ENCODE measurements around the gene MCRIP2.

MCRIP2 gene

DNA sequence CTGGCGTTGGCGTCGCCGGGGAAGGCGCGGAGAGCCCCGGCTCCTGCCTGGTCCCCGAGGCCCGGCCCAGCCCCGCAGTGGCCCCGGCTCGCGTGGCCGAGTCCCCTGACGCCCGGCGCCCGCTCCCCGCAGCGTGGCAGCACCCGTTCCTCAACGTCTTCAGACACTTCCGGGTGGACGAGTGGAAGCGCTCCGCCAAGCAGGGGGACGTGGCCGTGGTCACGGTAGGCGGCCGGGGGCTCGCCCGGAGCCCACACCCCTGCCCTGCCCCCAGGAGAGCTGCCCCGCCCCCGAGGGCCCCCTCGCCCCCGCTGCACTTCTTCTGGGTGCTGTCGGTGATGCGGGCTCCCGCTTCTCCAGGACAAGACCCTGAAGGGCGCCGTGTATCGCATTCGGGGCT is 8.0 kb downstream of the MCRIP2 start:
- no peak for DNase-seq

- no peak for DNase-seq
Observed at GRCh38 chr16:651844-652243, 10.2 kb downstream of the MCRIP2 start.

DNA sequence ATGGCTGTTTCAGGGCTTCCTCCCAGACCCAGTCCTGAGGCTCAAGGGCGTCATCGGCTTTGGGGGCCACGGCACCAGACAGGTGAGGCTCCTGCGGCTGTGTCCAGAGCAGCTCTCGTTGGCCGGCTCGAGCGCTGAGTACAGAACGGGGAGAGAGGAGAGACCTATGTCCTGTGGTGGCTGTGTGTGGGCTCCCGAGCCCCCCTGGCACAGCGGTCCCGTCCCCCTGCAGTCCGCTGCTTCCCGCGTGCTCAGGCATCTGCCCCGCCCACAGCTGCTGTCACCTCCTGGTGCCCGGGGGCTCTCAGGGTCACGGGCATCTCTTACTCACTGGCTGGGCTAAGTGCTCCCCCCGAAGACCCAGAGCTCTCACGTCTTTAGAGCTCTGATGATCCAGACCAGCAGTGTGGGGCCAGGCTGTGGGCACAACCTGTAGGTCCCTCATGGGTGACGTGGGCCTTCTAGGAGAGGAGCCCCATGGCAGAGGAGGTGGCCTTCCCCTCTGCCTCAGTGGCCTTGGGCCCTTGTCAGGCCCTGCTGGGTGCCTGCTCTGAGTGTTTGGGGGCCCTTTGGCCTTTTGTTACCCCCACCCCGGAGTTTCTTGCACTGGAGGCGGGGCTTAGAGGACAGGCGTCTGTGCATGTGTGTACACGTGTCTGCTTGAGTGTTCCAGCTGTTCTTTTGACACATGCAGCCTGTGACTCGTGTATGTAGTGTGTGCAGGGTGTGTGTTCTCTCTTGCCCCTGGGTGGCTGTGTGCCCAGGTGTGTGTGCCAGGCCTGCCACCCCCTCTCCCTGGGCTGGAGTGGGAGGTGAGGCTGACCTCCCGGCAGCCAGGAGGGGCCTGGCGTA is 11.1 kb downstream of the MCRIP2 start:
- DNase-seq, result no peak

- DNase-seq, result no peak
Observed at GRCh38 chr16:654034-654433, 12.4 kb downstream of the MCRIP2 start.

DNA sequence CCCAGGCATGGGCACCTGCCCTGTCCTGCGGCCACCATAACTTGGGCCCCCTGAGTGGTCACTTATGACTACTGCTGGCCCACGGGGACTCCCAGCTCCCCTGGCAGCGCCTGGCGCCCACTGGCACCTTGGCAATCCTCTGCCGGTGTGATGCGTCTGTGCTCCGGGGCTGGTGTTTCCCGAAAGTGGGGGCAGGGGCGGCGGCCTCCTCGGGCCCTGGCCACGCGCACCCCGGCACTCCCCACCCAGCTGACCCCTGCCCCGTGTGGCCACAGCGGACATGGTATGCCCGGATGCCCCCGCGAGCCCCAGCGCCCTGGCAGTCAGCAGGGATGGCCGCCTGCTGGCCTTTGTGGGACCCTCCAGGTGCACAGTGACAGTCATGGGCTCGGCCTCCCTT is 15.9 kb downstream of the MCRIP2 start:
- no peak for DNase-seq

- DNase-seq, result no peak
Observed at GRCh38 chr16:658679-659571, 17.3 kb downstream of the MCRIP2 start.

- DNase-seq, result no peak
Observed at GRCh38 chr16:659618-660017, 18.0 kb downstream of the MCRIP2 start.

DNA sequence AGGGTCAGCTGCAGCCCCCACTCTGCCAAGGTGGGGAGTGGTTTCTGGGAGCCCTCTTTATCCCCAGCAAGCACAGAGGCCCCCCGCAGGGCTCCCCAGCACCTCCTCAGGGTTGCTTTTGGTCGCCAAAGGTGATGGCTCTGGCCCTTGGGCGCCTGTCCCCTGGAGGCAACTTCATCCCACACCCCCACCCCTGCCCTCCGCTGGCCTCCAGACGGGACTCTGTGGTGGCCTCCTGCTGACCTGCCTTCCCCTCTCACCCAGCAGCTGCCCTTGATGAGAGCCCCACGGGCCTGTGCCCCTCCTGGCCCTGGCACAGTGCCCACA is 18.5 kb downstream of the MCRIP2 start:
- no peak for DNase-seq

- DNase-seq, result peak; percentile 87
Observed at GRCh38 chr16:660459-661183, 19.0 kb downstream of the MCRIP2 start.

DNA sequence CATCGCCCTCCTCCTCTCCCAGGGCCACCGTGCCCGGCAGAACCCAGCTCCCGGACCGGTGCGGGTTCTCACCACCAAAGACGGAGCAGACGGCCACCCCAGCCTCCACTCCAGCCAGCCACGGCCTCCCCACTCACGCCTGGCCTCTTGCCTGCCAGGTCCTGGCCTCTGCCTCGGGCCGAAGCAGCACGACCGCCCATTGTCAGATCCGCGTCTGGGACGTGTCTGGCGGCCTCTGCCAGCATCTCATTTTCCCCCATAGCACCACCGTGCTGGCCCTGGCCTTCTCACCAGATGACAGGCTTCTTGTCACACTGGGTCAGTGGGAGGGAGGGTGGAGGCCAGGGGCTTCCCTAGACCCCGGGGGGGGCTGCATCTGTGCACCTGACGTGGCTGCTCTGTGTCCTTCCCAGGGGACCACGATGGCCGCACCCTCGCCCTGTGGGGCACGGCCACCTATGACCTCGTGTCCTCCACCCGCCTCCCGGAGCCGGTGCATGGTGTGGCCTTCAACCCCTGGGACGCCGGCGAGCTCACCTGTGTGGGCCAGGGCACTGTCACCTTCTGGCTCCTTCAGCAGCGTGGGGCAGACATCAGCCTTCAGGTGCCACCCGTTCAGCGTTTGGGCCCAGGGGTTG is 19.7 kb downstream of the MCRIP2 start:
- DNase-seq, result no peak

DNA sequence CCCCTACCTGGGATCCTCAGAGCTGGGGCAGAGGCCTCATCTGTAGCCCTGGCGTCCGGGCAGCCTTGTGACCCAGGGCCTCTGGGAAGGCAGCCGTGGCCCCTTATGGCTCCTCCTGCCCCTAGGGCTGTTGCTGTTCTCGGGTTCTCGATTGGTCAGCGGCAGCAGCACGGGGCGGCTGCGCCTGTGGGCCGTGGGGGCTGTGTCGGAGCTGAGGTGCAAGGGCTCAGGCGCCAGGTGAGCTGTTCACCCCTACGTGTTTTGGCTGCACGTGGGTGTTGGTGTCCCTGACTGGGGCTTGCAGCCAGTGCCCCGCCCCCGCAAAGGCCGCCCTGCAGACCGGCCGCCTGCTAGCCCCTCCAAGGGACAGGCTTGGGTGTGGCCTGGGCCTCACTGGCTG is 20.5 kb downstream of the MCRIP2 start:
- no peak for DNase-seq

GRCh38 chr16:662597-662996 is 21.0 kb downstream of the MCRIP2 start:
- DNase-seq, result no peak

GRCh38 chr16:666572-666971 is 24.9 kb downstream of the MCRIP2 start:
- DNase-seq, result no peak

DNA sequence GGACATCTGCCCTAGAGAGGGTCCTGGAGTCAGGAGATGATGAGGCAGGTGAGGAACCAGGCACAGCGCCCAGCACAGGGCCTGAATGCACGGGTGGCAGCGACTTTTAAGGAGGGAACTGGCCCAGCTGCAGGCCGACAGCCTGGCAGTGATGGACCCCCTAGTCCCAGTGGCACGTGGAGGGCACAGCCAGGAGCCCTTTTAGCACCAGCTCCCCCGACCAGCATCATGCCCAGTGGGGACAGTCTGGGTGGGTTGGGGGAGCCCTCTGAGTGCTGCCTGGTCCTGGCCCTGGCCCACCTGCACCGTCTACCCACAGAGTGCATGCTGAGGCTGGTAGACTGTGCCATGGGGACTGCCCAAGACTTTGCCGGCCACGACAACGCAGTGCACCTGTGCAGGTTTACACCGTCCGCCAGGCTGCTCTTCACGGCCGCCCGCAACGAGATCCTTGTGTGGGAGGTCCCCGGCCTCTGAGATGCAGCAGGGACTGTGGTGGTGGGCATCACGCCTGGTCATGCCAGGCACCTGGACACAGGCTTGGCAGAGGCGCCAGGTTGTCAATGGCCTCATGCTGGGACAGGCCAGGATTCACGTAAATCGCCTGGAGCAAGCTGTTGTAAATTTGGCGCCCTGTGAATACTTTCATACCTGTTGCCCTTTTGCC is 25.6 kb downstream of the MCRIP2 start:
- DNase-seq, result no peak

DNA sequence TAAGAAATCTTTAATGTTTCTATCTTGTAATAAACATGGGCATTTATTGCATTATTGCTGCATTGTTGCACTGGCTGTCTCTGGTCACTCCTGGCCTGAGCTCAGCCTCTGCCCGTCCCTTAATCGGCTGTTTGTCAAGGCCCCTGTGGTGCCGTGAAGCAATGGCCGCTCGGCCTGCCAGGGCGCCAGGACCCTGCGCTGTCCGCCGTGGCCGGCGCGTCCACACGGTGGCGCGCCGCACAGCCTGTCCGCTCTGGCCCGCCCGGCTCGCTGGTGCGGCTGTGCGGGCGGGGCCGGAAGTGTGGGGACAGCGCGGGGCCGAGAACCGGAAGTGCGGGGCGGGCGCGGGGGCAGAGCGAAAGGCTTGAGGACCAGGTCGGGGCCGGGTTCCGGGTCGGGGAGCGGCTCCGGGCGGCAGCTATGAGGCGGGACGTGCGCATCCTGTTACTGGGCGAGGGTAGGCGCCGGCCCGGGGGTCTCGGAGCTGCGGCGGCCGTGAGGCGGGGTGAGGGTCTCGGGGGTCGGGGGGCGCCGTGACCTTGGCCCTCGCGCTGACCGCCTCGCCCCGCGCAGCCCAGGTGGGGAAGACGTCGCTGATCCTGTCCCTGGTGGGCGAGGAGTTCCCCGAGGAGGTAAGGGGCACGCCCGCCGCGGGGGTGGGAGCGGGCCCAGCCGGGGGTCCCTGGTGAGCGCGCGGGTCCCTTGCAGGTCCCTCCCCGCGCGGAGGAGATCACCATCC is 26.3 kb downstream of the MCRIP2 start, which contains the start of gene RHOT2:
TSS of gene RHOT2 (plus strand) at position 353 of the 739 bp plus-strand sequence. CDS start at position 421, 68 bp downstream.
- peak; percentile 95 for DNase-seq

GRCh38 chr16:668519-669171 is 27.0 kb downstream of the MCRIP2 start:
- DNase-seq, result no peak

DNA sequence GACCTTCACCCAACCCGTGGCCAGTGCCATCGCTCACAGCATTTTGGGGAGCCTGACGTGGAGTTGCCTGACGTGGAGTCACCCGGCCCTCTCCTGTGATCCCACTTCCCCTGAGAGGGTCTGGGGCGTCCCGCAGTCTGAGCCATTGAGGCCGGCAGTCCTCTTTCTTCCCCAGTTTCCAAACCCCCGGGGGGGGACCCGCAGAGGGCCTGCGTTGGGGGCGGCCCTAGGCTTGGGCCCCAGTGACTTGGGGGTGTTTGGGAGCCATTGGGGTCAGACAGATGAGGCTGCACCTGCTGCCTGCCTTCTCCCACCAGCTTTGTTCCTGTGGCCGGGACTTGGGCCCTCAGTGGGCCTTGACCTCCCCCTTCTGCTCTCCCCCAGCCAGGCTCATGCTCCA is 28.0 kb downstream of the MCRIP2 start:
- DNase-seq, result no peak

DNA sequence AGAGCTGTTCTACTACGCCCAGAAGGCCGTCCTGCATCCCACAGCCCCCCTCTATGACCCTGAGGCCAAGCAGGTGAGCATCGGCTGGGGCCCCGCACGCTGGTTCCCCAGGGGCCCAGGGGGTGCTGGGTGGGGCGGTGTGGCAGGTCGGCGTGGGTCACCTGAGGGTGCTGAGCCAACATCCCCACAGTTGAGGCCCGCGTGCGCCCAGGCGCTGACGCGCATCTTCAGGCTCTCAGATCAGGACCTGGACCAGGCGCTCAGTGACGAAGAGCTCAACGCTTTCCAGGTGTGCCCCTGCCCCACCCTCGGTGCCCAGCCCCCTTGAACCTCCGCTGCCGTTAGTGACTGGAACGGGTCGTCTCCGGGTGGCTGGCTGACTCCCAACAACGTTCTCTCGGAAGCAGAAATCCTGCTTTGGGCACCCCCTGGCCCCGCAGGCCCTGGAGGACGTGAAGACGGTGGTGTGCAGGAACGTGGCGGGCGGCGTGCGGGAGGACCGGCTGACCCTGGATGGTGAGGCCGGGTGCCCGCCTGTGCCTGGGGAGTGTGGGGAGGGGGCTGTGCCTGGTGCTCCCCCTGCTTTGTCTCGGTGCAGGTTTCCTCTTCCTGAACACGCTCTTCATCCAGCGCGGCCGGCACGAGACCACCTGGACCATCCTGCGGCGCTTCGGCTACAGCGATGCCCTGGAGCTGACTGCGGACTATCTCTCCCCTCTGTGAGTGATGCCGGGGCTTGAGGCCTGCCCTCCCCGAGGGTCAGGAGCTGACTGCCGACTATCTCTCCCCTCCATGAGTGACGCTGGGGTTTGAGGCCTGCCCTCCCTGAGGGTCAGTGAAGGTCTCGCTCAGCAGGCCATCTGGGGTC is 29.1 kb downstream of the MCRIP2 start:
- no peak for DNase-seq

DNA sequence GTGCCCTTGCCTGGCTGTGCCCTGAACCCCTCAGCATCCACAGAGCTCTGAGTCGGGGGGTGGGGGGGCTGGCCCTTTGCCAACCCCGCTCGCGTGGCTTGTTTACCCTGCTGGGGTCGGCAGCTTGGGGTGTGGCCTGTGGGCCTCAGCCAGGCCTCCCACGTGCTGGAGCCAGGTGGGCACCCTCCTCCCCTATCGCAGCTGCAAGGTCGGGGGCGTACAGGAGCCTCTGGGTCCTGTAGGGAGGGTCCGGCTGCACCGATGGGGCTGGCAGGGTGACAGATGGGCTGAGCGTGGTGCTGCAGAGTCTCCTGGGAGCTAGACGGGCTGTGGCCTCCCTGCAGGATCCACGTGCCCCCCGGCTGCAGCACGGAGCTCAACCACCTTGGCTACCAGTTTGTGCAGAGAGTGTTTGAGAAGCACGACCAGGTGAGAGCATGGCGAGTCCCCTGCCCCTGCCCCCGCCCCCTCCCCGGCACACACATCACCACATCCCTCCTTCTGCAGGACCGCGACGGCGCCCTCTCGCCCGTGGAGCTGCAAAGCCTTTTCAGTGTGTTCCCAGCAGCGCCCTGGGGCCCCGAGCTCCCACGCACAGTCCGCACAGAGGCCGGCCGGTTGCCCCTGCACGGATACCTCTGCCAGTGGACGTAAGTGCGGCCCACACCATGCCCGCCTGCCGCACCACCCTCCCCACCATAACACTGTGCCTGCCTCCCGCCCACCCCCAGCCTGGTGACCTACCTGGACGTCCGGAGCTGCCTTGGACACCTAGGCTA is 29.9 kb downstream of the MCRIP2 start:
- no peak for DNase-seq
